GM23248 (cell line): ENCODE results near the gene ATP6V0C. TPM values are rescaled to one million over a fixed set of nuclear protein-coding genes. Genes with fewer than 3 reads are reported as not detected.

ENCODE experiments used
- DNase-seq: peaks from one replicate; pipeline ENCODE4 v3.0.0-alpha.2; 2015
- H2AFZ ChIP-seq: fragments of 200-600 bp; sonication (generic); 2 replicates; pipeline ENCODE4 v1.6.1; 2016; ENCODE audit warnings: antibody characterized with exemption
- H3F3A ChIP-seq: fragments of 200-600 bp; sonication (generic); 2 replicates; pipeline ENCODE4 v1.6.1; 2016; ENCODE audit warnings: mild to moderate bottlenecking, antibody characterized with exemption, mixed run types; ENCODE audit not compliant: insufficient read depth
- H3K27ac ChIP-seq: fragments of 200-600 bp; sonication (generic); 2 replicates; pipeline ENCODE4 v1.5.1; 2016; ENCODE audit warnings: mild to moderate bottlenecking
- H3K27me3 ChIP-seq: fragments of 200-600 bp; sonication (generic); replicated peaks from 2 replicates; pipeline ENCODE4 v1.6.1; 2016; ENCODE audit warnings: mild to moderate bottlenecking; ENCODE audit not compliant: insufficient read depth
- H3K36me3 ChIP-seq: fragments of 200-600 bp; sonication (generic); 2 replicates; pipeline ENCODE4 v1.6.1; 2016; ENCODE audit warnings: low read depth, mild to moderate bottlenecking
- H3K4me1 ChIP-seq: fragments of 200-600 bp; sonication (generic); 2 replicates; pipeline ENCODE4 v1.6.1; 2016; ENCODE audit warnings: mild to moderate bottlenecking; ENCODE audit not compliant: insufficient read depth
- H3K4me2 ChIP-seq: fragments of 200-600 bp; sonication (generic); one replicate; pipeline ENCODE4 v1.6.1; 2016; ENCODE audit warnings: mild to moderate bottlenecking; ENCODE audit not compliant: unreplicated experiment
- H3K4me3 ChIP-seq: fragments of 200-600 bp; sonication (generic); 2 replicates; pipeline ENCODE4 v1.5.1; 2016; ENCODE audit warnings: mild to moderate bottlenecking
- H3K79me2 ChIP-seq: fragments of 200-600 bp; sonication (generic); 2 replicates; pipeline ENCODE4 v1.6.1; 2016; ENCODE audit warnings: mild to moderate bottlenecking; ENCODE audit not compliant: insufficient read depth
- H3K9ac ChIP-seq: fragments of 200-600 bp; sonication (generic); 2 replicates; pipeline ENCODE4 v1.6.1; 2016; ENCODE audit warnings: mild to moderate bottlenecking
- H3K9me2 ChIP-seq: fragments of 200-600 bp; sonication (generic); 2 replicates; pipeline ENCODE4 v1.6.1; 2016; ENCODE audit warnings: mixed run types, mild to moderate bottlenecking, moderate library complexity; ENCODE audit not compliant: insufficient read depth
- H3K9me3 ChIP-seq: fragments of 200-600 bp; sonication (generic); one replicate; pipeline ENCODE4 v1.6.1; 2017; ENCODE audit warnings: low read depth
- H4K20me1 ChIP-seq: fragments of 200-600 bp; sonication (generic); 2 replicates; pipeline ENCODE4 v1.6.0; 2016; ENCODE audit not compliant: insufficient read depth
- EZH2 ChIP-seq: fragments of 200-600 bp; sonication (generic); IDR thresholded peaks from 2 replicates; pipeline ENCODE4 v1.6.1; 2018; ENCODE audit warnings: antibody characterized with exemption, mild to moderate bottlenecking; ENCODE audit not compliant: insufficient read depth, poor library complexity, severe bottlenecking
- EZH2phosphoT487 ChIP-seq: fragments of 200-600 bp; sonication (generic); IDR thresholded peaks from 2 replicates; pipeline ENCODE4 v1.6.1; 2018; ENCODE audit warnings: antibody characterized with exemption, moderate library complexity, mild to moderate bottlenecking, low read depth; ENCODE audit not compliant: insufficient read depth
- WGBS, 2 experiments: methylation state at CpG; one replicate each; pipeline ENCODE4 v1.1.6; 2015 to 2017; ENCODE audit warnings: low lambda C conversion rate in 2 of 2, low coverage in 1 of 2; ENCODE audit errors: missing lambda C conversion rate in 2 of 2; 5-methylcytosine and 5-hydroxymethylcytosine counted together
- in situ Hi-C: fragments of 300-500 bp; cut with MboI; formaldehyde crosslinking; loops from 2 replicates; pipeline ENCODE4 v1.15.0; 2020
- polyA plus RNA-seq: library from polyadenylated mRNA; unstranded; fragments of >200 nt; fragmentation: Nextera tagmentation; extraction: Ambion mirVana; gene quantifications from 2 replicates; pipeline ENCODE4 v1.2.1, GENCODE V29; 2016
- total RNA-seq: library from RNA; depleted of rRNA; stranded (reverse); fragments of >200 nt; shearing (Covaris generic); gene quantifications from 2 replicates; pipeline ENCODE4 v1.2.3, GENCODE V29; 2014; rRNA removed

The ATP6V0C gene
- total RNA-seq (43.2 and 44.9 TPM in 2 replicates), polyA plus RNA-seq (186 and 197 TPM in 2 replicates)

DNA sequence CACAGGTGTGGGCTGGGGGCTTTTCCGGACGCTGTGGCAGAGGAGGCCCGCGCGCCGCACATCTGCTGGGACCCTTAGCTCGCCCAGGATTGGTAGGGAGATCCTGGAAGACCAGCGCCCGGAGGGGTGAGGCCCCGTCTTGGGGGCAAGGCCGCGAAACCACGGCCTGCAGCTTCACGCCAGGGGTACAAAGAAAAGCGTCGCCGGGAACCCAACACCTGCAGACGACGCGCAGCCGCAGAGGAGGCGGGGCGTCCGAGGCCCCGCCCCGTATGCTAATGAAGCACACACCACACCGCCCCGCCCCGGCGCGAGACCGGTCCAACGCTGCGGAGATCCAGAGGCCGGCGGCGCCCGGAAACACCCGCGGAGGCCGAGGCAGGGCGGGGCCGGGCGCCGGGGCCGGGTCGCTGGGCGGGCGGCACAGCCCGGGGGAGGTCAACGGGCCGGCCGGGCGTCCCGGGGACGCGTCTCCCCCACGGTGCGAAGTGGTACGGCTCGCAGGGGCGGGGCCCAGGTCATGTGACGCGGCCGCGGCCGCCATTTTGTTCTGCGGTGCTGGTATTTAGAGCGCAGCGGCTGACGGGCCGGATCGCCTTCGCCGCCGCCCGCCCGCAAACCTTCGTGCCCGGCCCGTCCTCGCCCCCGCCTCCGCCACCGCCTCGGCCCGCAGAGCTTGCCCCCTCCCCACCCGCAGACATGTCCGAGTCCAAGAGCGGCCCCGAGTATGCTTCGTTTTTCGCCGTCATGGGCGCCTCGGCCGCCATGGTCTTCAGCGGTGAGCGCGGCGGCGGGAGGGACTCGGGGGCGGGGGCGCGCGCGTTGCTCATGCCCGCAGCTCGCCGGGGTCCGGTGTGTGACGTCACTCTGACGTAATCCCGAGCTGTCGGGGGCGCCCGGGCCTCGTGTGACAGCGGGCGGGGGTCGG lies at the start of gene ATP6V0C:
Gene ATP6V0C (plus strand): TSS at position 548 of the 928 bp plus-strand sequence. CDS start 152 bp downstream, at position 700.
- in situ Hi-C loops = no loop called here
- peak within 1 kb of the TSS; percentile 85 for H3K27ac ChIP-seq
- peak within 1 kb of the TSS; percentile 76 for H3K4me3 ChIP-seq
- H2AFZ ChIP-seq = peak within 1 kb of the TSS; percentile 47; the same call in 1 of the 2 replicates
- H3K4me2 ChIP-seq = peak within 1 kb of the TSS; percentile 88
- WGBS, 2 experiments = 3 to 6% methylated on average over 45 to 92 of the region's 122 CpGs
- no peaks in the 10 kb centered on the region for H3K9me3 ChIP-seq
- DNase-seq = peak; percentile 94
- no peaks in the 10 kb centered on the region for H3K36me3 ChIP-seq
- H3K9me2 ChIP-seq = no peaks in the 10 kb centered on the region
- TF ChIP-seq EZH2 (no peak), EZH2phosphoT487 (no peak)
- peaks cover 6% of the 10 kb centered on the region; the same call in 1 of the 2 replicates for H4K20me1 ChIP-seq
- peak within 1 kb of the TSS; percentile 98 for H3K9ac ChIP-seq
- peaks cover 12% of the 10 kb centered on the region; the same call in 1 of the 2 replicates for H3F3A ChIP-seq
- H3K79me2 ChIP-seq = peaks cover 44% of the 10 kb centered on the region
- H3K27me3 ChIP-seq = no peaks in the 10 kb centered on the region
- peaks cover 17% of the 10 kb centered on the region for H3K4me1 ChIP-seq

DNA sequence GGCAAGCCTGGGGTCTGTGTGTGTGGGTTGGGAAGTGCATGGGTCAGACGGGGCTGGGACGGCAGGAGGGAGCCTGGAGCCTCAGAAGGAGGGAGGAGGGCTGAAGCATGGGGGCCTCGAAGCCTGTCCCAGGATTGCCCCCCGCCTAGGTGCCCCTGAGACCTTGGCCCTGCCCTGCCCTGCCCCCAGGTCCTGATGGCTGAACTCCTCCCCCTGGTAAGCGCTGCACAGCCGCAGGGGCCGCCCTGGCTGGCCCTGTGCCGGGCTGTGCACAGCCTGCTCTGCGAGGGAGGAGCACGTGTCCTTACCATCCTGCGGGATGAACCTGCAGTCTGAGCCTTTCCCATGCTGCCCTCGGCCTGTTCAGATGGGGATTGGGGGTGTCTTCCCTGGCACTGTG lies 49.4 kb upstream of the ATP6V0C start:
- Histone ChIP-seq H3K9me3 (no peaks in the 10 kb centered on the region), H3K4me2 (no peak overlapping the region), H3K27me3 (no peaks in the 10 kb centered on the region), H4K20me1 (no peaks in the 10 kb centered on the region), H3K79me2 (no peaks in the 10 kb centered on the region), H3K4me1 (no peaks in the 10 kb centered on the region), H3K9me2 (no peaks in the 10 kb centered on the region), H3K27ac (no peak overlapping the region), H3K4me3 (no peak overlapping the region), H3K9ac (no peak overlapping the region), H3F3A (no peaks in the 10 kb centered on the region), H2AFZ (no peak overlapping the region), H3K36me3 (no peaks in the 10 kb centered on the region)
- in situ Hi-C loops = no loop called here
- WGBS, 2 experiments = 86 to 90% methylated on average over 12 of the region's 12 CpGs
- TF ChIP-seq EZH2 = no peak
- no peak for DNase-seq

GRCh38 chr16:2465653-2466415 lies 47.9 kb upstream of the ATP6V0C start:
- Histone ChIP-seq H3K4me2 (no peak overlapping the region), H2AFZ (no peak overlapping the region), H3K27me3 (no peaks in the 10 kb centered on the region), H4K20me1 (no peaks in the 10 kb centered on the region), H3K36me3 (no peaks in the 10 kb centered on the region), H3K79me2 (no peaks in the 10 kb centered on the region), H3F3A (no peaks in the 10 kb centered on the region), H3K4me3 (no peak overlapping the region), H3K9ac (no peak overlapping the region), H3K9me2 (no peaks in the 10 kb centered on the region), H3K4me1 (no peaks in the 10 kb centered on the region), H3K9me3 (no peaks in the 10 kb centered on the region), H3K27ac (no peak overlapping the region)
- 67 to 72% methylated on average over 12 of the region's 12 CpGs for WGBS, 2 experiments
- TF ChIP-seq EZH2 (no peak), EZH2phosphoT487 (no peak)
- in situ Hi-C loops = no loop called here
- peak; percentile 34 for DNase-seq

DNA sequence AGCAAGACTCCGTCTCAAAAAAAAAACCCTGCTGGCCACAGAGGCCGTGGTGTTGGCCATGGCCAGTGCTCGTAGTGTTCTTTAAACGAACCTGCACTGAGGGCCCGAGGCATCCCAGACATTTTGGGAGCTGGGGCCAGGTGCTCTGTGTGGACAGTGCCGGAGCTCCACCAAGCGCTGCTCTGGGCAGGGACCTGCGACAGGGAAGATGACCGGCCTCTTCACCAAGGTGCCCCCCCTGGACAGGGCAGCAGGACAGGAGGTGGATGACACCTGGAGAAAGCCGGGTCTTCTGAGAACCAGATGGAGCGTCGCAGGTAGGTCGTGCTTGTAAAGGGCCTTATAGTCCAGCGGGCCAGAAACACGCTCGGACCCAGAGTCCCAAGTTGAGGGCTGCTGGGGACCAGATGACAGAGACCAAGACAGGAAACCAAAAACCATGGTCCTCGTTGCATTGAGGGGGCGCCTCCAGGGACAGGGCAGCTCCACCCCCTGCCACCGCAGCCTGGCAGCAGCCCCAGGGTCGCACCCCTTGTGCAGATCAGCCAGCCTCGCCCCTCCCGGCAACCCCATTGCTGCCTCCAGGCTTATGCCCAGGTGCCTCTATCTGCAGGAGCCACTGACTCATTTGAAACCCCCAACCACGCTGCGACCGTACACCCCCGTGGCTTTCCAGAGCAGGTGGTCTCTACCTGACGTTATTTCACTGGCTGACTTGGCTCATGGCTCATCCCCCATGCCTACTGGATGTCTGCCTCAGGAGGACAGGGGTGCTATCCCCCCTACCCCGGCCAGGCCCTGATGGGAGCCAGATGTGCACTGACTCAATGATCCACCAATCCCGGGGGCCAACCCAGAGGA lies 46.9 kb upstream of the ATP6V0C start:
- 75 to 78% methylated on average over 26 to 29 of the region's 29 CpGs for WGBS, 2 experiments
- no peaks in the 10 kb centered on the region for H3K4me1 ChIP-seq
- no peak for DNase-seq
- no peaks in the 10 kb centered on the region for H3F3A ChIP-seq
- peak overlapping the region; percentile 77 for H3K4me2 ChIP-seq
- H3K9ac ChIP-seq = peak overlapping the region; percentile 78
- no peak overlapping the region for H3K27ac ChIP-seq
- no peaks in the 10 kb centered on the region for H3K9me3 ChIP-seq
- H3K27me3 ChIP-seq = no peaks in the 10 kb centered on the region
- in situ Hi-C loops = no loop called here
- TF ChIP-seq EZH2 (no peak), EZH2phosphoT487 (no peak)
- H3K9me2 ChIP-seq = no peaks in the 10 kb centered on the region
- peak overlapping the region; percentile 66; the same call in 1 of the 2 replicates for H3K4me3 ChIP-seq
- H4K20me1 ChIP-seq = no peaks in the 10 kb centered on the region
- no peaks in the 10 kb centered on the region for H3K79me2 ChIP-seq
- no peaks in the 10 kb centered on the region for H3K36me3 ChIP-seq
- H2AFZ ChIP-seq = no peak overlapping the region
